Activated naive CD4-positive, alpha-beta T cell treated with anti-CD3 and anti-CD28 coated beads, Interleukin-2, amount 50 U/mL, for 72 hours (primary cell): ENCODE measurements around the gene ZMYND15. TPM values are rescaled to one million over a fixed set of nuclear protein-coding genes. Genes with fewer than 3 reads are reported as not detected.
A peak's percentile ranks its signal among the peaks of the same experiment; 100 is the strongest.

Source experiments
- ATAC-seq, 2 donors: fragments of 150-1000 bp; cut with Tn5 transposase; 2 replicates each; pipeline ENCODE4 v1.10.0; 2021; ENCODE audit warnings: mild to moderate bottlenecking in 2 of 2, moderate library complexity in 2 of 2
- DNase-seq, 2 donors: peaks; one replicate each; pipeline ENCODE4 v3.0.0; 2021 to 2022; ENCODE audit warnings: low spot score in 2 of 2
- H3K27ac Mint-ChIP-seq, 2 donors: one replicate each; pipeline ENCODE4 v1.8.0; 2022; ENCODE audit warnings: mild to moderate bottlenecking in 2 of 2, mixed read lengths in 2 of 2
- H3K36me3 Mint-ChIP-seq, 2 donors: one replicate each; pipeline ENCODE4 v1.8.0; 2022; ENCODE audit warnings: mixed read lengths in 2 of 2
- H3K9me3 Mint-ChIP-seq, 2 donors: one replicate each; pipeline ENCODE4 v1.8.0; 2022; ENCODE audit warnings: mixed read lengths in 2 of 2
- total RNA-seq, 2 donors: library from RNA; stranded (reverse); gene quantifications; one replicate each; pipeline ENCODE4 v1.2.3, GENCODE V29; 2022

Gene ZMYND15
- total RNA-seq, 2 donors from 2014 or later, result 0.29 to 0.36 TPM

DNA sequence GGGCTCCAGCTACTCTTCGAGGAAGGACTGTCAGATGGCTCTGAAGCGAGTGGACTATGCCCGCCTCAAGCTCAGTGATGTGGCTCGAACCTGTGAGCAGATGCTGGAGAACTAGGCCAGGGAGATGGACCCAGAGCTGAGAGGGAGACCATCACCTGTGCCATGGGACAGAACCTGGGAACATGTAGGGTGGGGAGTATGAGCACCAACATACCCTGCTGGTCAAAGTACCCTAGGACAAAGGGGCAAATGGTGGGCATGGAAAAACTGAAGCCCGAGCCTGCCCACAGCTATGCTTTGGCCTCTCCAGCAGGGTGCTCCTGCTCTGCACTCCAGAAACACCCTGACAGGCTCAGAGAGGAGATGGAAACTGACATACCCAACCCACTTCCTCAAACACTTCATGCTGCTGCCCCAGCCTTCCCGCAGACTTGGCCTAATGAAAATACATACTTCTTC lies 6.5 kb upstream of the ZMYND15 start:
- no peak for DNase-seq
- H3K9me3 Mint-ChIP-seq, result no peaks in the 10 kb centered on the region
- peaks cover 0 to 5% of the 10 kb centered on the region in 2 donors for H3K36me3 Mint-ChIP-seq
- ATAC-seq, result no peak
- no peak overlapping the region for H3K27ac Mint-ChIP-seq

DNA sequence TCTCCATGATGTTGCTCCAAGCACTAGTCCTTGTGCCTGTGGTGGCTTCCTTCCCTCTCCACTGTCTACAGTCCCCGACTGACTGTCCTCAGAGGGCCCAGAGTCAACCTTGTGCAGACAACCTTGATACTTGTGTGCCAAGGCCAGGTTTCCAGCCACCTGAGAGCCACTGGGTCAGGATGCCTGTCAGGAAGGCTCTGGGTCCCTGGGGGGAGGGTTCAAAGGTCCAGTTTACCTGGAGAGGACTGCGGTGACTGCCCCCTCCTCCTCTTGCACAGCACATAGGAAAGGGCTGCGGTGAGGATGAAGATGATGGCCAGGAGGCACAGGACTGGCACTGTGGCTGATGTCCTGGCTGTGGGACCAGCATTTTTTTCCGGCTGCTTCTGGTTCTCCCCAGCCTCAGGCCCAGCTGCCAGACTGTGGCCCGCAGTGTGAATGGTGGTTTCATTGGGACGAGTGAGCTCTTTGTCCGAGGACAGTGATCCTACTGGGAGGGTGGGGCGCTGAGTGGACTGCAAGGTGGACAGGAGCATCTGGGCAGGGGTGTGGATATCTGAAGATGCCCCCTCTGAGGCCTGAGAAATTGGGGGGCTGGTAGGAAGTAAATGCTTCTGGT lies 4.7 kb upstream of the ZMYND15 start:
- H3K9me3 Mint-ChIP-seq, result no peaks in the 10 kb centered on the region
- no peak overlapping the region for H3K27ac Mint-ChIP-seq
- peaks cover 0 to 5% of the 10 kb centered on the region in 2 donors for H3K36me3 Mint-ChIP-seq
- ATAC-seq, result no peak
- no peak for DNase-seq

DNA sequence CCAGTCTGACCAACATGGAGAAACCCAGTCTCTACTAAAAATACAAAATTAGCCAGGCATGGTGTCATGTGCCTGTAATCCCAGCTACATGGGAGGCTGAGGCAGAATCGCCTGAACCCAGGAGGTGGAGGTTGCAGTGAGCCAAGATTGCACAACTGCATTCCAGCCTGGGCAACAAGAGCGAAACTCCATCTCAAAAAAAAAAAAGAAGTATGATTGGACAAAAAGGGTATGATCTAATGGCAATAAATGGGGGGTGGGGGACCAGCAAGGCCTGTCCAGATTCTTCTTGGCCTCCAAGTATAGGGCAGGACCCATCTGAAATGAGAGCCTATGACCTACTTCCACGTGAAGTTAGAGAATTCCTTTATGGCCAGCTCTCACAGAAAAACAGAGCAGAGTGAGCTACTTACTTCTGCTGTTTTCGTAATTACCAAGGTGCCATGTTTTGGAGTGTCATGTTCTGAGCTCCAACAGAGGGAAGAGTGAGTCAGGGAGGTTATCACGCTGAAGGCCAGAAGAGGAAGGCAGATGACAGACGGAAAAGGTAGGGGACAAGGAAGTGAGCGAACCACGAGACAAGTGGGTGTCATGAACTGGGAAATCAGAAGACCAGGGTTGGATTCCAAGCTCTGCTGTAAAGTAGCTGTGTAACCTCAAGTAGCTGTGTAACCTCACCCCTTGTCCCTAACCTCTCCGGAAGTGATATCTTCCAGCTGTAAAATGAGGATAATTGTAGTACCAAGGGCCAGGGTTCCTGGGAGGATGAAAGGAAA lies 3.6 kb upstream of the ZMYND15 start:
- H3K27ac Mint-ChIP-seq, result no peak overlapping the region
- H3K36me3 Mint-ChIP-seq, result peaks cover 0 to 4% of the 10 kb centered on the region in 2 donors
- no peak for DNase-seq
- ATAC-seq, result no peak
- H3K9me3 Mint-ChIP-seq, result no peaks in the 10 kb centered on the region

DNA sequence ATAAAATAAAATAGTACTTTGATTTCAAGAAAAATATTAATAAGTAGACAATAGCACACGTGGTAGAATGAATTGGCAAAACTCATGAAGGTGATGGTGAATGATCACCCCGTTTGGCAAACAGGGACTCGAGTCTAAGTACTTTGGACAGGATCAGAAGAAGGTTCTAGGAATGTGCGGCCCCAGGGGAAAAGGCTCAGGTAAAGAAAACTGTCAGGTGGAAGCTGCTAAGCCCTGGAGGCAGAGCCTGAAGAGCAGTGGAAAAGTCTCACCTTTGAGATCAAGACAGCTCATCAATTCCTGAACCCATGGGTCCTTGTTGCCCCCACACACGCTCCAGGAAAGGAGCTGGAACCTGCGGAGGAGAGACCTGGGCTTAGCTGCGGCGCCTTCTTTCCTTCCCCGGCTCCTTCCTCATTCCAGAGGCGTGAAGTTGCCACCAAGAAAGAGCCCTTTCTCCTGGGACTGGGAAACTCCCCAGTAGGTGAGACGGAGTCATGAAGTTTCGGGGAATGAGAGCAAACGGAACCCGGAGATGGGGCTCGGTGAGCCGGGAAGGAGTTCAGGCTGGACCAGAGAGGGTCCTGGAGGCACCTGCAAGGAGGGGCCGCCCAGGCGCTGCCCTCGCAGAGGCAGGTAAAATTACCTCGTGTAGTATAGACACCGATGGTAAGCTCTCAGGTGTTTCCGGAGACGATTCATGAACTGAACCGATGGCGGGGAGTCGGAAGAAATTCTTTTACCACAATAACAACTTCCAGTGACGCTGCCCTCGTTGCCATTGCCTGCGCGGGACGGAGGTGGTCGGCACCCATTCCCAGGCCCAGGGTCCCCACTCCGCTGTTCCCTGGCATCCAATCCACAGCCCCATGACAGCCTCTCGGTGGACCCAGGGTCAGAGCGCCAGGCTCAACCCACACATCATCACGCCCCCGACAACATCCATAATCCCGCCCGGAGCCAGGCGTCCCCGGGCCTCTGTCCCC lies 1.2 kb upstream of the ZMYND15 start:
- no peaks in the 10 kb centered on the region for H3K36me3 Mint-ChIP-seq
- H3K9me3 Mint-ChIP-seq, result no peaks in the 10 kb centered on the region
- H3K27ac Mint-ChIP-seq, result peak overlapping the region in 1 of 2 donors; percentile 66
- DNase-seq, result no peak
- peak; percentile 5 to 15 for ATAC-seq

DNA sequence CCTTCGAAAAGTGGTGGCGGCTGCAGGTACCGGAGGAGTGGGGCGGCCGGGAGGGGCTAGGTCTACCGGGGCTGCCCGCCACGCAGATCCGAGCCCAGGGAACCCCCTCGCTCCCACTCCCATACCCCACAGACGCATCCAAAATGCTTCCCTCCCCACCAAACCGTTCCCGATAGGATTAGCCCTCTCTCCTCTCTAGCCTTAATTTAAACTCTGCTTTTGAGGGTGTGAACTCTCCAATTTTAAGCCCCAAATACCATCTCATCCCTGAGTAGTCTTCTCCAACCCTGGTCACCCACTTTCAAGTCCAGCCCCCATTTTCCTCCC lies 355 bp downstream of the ZMYND15 start:
- Mint-ChIP-seq H3K36me3 (no peaks in the 10 kb centered on the region), H3K9me3 (no peaks in the 10 kb centered on the region), H3K27ac (no peak overlapping the region)
- no peak for DNase-seq
- no peak for ATAC-seq

DNA sequence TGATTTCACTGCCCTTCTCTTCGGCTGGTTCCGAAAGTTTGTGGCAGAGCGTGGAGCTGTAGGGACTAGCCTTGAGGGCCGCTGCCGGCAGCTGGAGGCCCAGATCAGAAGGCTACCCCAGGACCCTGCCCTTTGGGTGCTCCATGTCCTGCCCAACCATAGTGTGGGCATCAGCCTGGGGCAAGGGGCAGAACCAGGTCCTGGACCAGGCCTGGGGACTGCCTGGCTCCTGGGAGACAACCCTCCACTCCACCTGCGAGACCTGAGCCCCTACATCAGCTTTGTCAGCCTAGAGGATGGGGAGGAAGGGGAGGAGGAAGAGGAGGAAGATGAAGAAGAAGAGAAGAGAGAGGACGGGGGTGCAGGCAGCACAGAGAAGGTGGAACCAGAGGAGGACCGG lies 951 bp downstream of the ZMYND15 start:
- ATAC-seq, result no peak
- Mint-ChIP-seq H3K9me3 (no peaks in the 10 kb centered on the region), H3K27ac (no peak overlapping the region), H3K36me3 (no peaks in the 10 kb centered on the region)
- DNase-seq, result no peak

DNA sequence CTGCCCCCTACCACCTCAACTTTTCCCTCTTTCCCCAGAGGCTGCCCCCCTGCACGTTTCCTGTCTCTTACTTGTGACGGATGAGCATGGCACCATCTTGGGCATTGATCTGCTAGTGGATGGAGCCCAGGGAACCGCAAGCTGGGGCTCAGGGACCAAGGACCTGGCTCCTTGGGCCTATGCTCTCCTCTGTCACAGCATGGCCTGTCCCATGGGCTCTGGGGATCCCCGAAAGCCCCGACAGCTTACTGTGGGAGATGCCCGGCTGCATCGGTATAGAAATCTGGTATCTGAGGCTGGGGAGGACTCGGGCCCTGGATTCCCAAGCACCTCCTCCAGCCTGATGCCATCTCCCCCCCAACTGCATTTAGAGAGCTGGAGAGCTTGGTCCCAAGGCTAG lies 1.9 kb downstream of the ZMYND15 start:
- DNase-seq (no peak), ATAC-seq (no peak)
- Mint-ChIP-seq H3K27ac (no peak overlapping the region), H3K9me3 (no peaks in the 10 kb centered on the region), H3K36me3 (no peaks in the 10 kb centered on the region)

GRCh38 chr17:4742133-4742532 lies 2.5 kb downstream of the ZMYND15 start:
- no peak for ATAC-seq
- H3K36me3 Mint-ChIP-seq, result no peaks in the 10 kb centered on the region
- H3K27ac Mint-ChIP-seq, result no peak overlapping the region
- no peak for DNase-seq
- no peaks in the 10 kb centered on the region for H3K9me3 Mint-ChIP-seq

GRCh38 chr17:4742629-4743028 lies 3.0 kb downstream of the ZMYND15 start:
- Mint-ChIP-seq H3K27ac (no peak overlapping the region), H3K36me3 (no peaks in the 10 kb centered on the region), H3K9me3 (no peaks in the 10 kb centered on the region)
- ATAC-seq (no peak), DNase-seq (no peak)

DNA sequence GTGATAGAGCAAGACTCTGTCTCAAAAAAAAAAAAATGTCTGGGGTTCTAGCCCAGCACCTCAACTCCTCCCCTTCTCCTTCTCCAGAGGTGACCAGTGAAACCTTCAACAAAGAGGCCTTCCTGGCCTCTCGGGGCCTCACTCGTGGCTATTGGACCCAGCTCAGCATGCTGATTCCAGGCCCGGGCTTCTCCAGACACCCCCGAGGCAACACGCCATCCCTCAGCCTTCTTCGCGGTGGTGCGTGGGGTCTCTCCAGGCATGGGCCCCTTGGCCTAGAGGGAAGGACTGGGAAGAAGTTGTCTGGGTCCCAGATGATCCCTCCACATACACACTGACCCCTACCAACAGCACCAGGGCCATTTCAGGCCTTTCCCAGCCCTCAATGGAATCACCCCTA lies 3.6 kb downstream of the ZMYND15 start:
- no peak for DNase-seq
- ATAC-seq, result no peak
- Mint-ChIP-seq H3K27ac (peak overlapping the region in 1 of 2 donors; percentile 48), H3K9me3 (no peaks in the 10 kb centered on the region), H3K36me3 (no peaks in the 10 kb centered on the region)

- Mint-ChIP-seq H3K36me3 (no peaks in the 10 kb centered on the region), H3K9me3 (no peaks in the 10 kb centered on the region)
- DNase-seq, result no peak
Observed at GRCh38 chr17:4743898-4744297, 4.3 kb downstream of the ZMYND15 start.

DNA sequence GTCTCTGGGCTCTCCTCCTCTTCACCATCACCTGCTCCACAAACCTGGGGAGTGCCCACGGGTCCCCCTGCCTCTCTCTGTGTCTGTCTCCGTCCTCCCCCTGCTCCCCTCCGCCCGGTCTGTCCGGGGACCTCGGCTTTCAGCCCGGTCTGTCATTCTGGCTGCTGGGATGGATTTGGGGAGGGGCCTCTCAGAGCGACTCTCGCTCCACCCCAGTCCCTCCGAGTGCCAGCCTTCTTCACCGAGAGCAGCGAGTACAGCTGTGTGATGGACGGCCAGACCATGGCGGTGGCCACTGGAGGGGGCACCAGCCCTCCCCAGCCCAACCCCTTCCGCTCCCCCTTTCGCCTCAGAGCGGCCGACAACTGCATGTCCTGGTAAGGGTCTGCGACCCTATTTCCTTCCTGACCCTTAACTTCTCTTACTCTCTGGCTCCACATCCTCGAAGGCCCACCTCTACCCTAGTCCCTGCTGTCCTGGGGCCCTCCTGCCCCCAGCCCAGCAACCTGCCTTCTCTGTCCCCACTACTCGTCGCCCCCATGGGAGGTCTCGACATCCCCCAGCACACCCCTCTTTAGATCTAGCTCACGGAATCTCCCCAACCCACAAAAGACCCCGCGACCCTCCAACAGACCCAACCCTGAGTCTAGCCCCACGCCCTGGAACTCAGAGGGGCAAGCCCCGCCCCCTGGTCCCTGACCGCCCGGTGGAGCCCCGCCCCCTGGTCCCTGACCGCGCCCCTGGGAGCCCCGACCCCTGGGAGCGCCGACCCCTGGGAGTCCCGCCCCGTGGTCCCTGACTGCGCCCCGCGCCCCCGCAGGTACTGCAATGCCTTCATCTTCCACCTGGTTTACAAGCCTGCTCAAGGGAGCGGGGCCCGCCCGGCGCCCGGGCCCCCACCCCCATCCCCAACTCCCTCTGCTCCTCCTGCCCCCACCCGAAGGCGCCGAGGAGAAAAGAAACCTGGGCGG lies 5.7 kb downstream of the ZMYND15 start:
- ATAC-seq (peak in 1 of 2 donors; percentile 19), DNase-seq (no peak)
- Mint-ChIP-seq H3K9me3 (no peaks in the 10 kb centered on the region), H3K27ac (peak overlapping the region in 1 of 2 donors; percentile 57), H3K36me3 (no peaks in the 10 kb centered on the region)

More at GRCh38 chr17:4743898-4744297, 4.3 kb downstream of the ZMYND15 start:
- no peak overlapping the region for H3K27ac Mint-ChIP-seq
- no peak for ATAC-seq

DNA sequence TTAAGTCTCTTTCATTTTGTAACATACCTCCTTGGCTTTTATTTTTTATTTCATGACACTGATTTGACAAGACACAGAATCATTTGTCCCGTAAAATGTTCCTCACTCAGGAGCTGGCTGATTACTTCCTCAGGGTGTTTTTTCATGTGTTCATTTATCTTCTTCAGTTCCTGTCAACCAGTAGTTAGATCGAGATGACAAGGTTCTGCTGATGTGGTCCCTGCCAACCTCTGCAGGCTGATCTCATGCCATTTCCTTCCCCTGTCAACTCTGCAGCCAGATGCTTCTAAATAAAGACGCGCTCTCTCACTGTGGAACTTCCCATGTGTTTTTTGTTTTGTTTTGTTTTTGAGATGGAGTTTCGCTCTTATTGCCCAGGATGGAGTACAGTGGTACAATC lies 8.2 kb downstream of the ZMYND15 start:
- ATAC-seq (peak; percentile 76 to 81), DNase-seq (no peak)
- Mint-ChIP-seq H3K9me3 (no peaks in the 10 kb centered on the region), H3K27ac (peak overlapping the region in 1 of 2 donors; percentile 48), H3K36me3 (no peaks in the 10 kb centered on the region)

GRCh38 chr17:4748686-4749085 lies 9.1 kb downstream of the ZMYND15 start:
- DNase-seq (no peak), ATAC-seq (no peak)
- no peaks in the 10 kb centered on the region for H3K9me3 Mint-ChIP-seq
- peak overlapping the region in 1 of 2 donors; percentile 48 for H3K27ac Mint-ChIP-seq
- no peaks in the 10 kb centered on the region for H3K36me3 Mint-ChIP-seq

- Mint-ChIP-seq H3K9me3 (no peaks in the 10 kb centered on the region), H3K27ac (no peak overlapping the region), H3K36me3 (no peaks in the 10 kb centered on the region)
- DNase-seq, result no peak
- no peak for ATAC-seq
Observed at GRCh38 chr17:4750606-4751005, 11.0 kb downstream of the ZMYND15 start.

GRCh38 chr17:4751932-4752331 lies 12.3 kb downstream of the ZMYND15 start:
- no peak for DNase-seq
- no peak for ATAC-seq
- no peaks in the 10 kb centered on the region for H3K9me3 Mint-ChIP-seq
- H3K27ac Mint-ChIP-seq, result no peak overlapping the region
- no peaks in the 10 kb centered on the region for H3K36me3 Mint-ChIP-seq
